ENCODE data around the gene CYB5R3.

DNA sequence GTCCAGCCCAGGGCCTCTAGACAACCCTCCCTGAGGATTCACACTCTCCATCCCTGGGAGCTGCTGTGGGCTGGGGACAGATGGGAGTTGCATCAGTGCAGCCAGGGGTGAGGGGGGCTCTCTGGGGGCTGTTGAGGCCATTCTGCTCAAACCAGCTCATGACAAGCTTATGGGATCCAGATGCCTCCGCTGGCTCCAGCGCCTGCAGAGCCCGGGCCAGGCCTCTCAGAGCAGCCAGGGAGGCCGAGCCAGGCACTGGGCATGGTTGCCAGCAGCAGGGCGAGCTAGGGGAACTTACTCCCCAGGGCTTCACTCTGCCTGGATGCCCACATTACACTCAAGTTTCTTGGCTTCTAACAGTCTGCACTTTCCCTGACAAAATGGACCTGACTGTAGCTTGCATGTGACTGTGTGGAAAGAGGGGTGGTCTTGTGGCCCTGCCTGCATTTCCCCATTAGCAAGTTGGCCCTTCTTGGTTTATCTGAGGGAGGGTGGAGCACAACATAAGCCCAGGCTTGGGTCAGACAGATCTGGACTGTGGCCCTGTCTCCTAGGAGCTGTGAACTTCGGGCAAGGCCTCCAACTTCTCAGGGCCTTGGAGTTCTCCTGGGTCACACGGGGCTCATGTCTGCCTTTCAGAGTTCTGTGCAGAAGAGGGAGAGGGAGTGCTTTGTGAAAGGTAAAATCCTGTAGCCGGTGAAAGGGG, 34.5 kb upstream of the CYB5R3 start:
- TF ChIP-seq, protein P1, sequence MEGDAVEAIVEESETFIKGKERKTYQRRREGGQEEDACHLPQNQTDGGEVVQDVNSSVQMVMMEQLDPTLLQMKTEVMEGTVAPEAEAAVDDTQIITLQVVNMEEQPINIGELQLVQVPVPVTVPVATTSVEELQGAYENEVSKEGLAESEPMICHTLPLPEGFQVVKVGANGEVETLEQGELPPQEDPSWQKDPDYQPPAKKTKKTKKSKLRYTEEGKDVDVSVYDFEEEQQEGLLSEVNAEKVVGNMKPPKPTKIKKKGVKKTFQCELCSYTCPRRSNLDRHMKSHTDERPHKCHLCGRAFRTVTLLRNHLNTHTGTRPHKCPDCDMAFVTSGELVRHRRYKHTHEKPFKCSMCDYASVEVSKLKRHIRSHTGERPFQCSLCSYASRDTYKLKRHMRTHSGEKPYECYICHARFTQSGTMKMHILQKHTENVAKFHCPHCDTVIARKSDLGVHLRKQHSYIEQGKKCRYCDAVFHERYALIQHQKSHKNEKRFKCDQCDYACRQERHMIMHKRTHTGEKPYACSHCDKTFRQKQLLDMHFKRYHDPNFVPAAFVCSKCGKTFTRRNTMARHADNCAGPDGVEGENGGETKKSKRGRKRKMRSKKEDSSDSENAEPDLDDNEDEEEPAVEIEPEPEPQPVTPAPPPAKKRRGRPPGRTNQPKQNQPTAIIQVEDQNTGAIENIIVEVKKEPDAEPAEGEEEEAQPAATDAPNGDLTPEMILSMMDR (conservative IDR thresholded peaks at IDR 0.05), result no peak
- TF ChIP-seq EZH2 (IDR thresholded peaks at IDR 0.05; ENCODE audit: low read depth), result no peak

Data from PC-9 (cell line).